Measurements from ENCODE around the gene PLPPR3.

- TF ChIP-seq, protein P1, sequence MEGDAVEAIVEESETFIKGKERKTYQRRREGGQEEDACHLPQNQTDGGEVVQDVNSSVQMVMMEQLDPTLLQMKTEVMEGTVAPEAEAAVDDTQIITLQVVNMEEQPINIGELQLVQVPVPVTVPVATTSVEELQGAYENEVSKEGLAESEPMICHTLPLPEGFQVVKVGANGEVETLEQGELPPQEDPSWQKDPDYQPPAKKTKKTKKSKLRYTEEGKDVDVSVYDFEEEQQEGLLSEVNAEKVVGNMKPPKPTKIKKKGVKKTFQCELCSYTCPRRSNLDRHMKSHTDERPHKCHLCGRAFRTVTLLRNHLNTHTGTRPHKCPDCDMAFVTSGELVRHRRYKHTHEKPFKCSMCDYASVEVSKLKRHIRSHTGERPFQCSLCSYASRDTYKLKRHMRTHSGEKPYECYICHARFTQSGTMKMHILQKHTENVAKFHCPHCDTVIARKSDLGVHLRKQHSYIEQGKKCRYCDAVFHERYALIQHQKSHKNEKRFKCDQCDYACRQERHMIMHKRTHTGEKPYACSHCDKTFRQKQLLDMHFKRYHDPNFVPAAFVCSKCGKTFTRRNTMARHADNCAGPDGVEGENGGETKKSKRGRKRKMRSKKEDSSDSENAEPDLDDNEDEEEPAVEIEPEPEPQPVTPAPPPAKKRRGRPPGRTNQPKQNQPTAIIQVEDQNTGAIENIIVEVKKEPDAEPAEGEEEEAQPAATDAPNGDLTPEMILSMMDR (IDR thresholded peaks at IDR 0.05): no peak
- TF ChIP-seq REST (IDR thresholded peaks at IDR 0.05; ENCODE audit: insufficient read depth in 1 of 2, low read depth in 2 of 2, low read length in 1 of 2): no peak
- TF ChIP-seq SIN3A (IDR thresholded peaks at IDR 0.05; ENCODE audit: borderline replicate concordance, insufficient read depth, low read depth, low read length): no peak
- TF ChIP-seq POLR2AphosphoS5 (IDR thresholded peaks at IDR 0.05; ENCODE audit: low read depth, low read length): no peak
- TF ChIP-seq TCF7L2 (IDR thresholded peaks at IDR 0.05; ENCODE audit: low read depth, low read length): no peak
These were observed 45.1 kb upstream of the PLPPR3 start for GRCh38 chr19:866769-867300.
